ENCODE measurements around the gene DDN.

Gene DDN

DNA sequence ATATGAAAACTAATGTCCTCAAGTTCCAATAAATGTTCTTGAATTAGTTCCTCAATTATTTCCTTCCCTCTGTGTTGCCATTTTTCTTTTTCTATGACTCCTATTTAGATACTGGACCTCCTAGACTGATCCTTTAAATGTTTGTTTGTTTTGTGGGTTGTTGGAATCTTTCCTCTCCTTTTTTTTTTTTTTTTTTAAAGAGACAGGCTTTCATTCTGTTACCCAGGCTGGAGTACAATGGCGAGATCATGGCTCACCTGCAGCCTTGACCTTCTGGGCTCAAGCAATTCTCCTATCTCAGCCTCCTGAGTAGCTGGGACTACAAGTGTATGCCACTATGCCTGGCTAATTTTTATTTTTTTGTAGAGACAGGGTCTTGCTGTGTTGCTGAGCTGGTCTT is 9.8 kb upstream of the DDN start:
- no peak overlapping the region for H3K4me3 ChIP-seq (replicated peaks; ENCODE audit: insufficient read depth, low read length)
- H3K27ac ChIP-seq (replicated peaks) = no peak overlapping the region
- no peak for DNase-seq (ENCODE audit: low read depth in 1 of 2, low spot score in 1 of 2)
- TF ChIP-seq POLR2AphosphoS5 (IDR thresholded peaks at IDR 0.05; ENCODE audit: low read depth) (no peak), GABPA (IDR thresholded peaks at IDR 0.05; ENCODE audit: low read depth) (no peak)
- H3K27me3 ChIP-seq (ENCODE audit: insufficient read depth, poor library complexity, severe bottlenecking) = no peaks in the 10 kb centered on the region

GRCh38 chr12:49000346-49000745 is 1.2 kb upstream of the DDN start:
- Histone ChIP-seq H3K4me3 (replicated peaks; ENCODE audit: insufficient read depth, low read length) (no peak overlapping the region), H3K27me3 (ENCODE audit: insufficient read depth, poor library complexity, severe bottlenecking) (peaks cover 12% of the 10 kb centered on the region), H3K27ac (replicated peaks) (no peak overlapping the region)
- TF ChIP-seq POLR2AphosphoS5 (IDR thresholded peaks at IDR 0.05; ENCODE audit: low read depth) (no peak), SPI1 (IDR thresholded peaks at IDR 0.05; ENCODE audit: borderline replicate concordance, low read depth) (no peak), CTCF (IDR thresholded peaks at IDR 0.05; ENCODE audit: insufficient read depth, low read length) (no peak), GABPA (IDR thresholded peaks at IDR 0.05; ENCODE audit: low read depth) (no peak)
- TF ChIP-seq, protein P1, sequence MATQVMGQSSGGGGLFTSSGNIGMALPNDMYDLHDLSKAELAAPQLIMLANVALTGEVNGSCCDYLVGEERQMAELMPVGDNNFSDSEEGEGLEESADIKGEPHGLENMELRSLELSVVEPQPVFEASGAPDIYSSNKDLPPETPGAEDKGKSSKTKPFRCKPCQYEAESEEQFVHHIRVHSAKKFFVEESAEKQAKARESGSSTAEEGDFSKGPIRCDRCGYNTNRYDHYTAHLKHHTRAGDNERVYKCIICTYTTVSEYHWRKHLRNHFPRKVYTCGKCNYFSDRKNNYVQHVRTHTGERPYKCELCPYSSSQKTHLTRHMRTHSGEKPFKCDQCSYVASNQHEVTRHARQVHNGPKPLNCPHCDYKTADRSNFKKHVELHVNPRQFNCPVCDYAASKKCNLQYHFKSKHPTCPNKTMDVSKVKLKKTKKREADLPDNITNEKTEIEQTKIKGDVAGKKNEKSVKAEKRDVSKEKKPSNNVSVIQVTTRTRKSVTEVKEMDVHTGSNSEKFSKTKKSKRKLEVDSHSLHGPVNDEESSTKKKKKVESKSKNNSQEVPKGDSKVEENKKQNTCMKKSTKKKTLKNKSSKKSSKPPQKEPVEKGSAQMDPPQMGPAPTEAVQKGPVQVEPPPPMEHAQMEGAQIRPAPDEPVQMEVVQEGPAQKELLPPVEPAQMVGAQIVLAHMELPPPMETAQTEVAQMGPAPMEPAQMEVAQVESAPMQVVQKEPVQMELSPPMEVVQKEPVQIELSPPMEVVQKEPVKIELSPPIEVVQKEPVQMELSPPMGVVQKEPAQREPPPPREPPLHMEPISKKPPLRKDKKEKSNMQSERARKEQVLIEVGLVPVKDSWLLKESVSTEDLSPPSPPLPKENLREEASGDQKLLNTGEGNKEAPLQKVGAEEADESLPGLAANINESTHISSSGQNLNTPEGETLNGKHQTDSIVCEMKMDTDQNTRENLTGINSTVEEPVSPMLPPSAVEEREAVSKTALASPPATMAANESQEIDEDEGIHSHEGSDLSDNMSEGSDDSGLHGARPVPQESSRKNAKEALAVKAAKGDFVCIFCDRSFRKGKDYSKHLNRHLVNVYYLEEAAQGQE (IDR thresholded peaks at IDR 0.05; ENCODE audit: insufficient replicate concordance, low read depth) = no peak
- no peak for DNase-seq (ENCODE audit: low read depth in 1 of 2, low spot score in 1 of 2)

DNA sequence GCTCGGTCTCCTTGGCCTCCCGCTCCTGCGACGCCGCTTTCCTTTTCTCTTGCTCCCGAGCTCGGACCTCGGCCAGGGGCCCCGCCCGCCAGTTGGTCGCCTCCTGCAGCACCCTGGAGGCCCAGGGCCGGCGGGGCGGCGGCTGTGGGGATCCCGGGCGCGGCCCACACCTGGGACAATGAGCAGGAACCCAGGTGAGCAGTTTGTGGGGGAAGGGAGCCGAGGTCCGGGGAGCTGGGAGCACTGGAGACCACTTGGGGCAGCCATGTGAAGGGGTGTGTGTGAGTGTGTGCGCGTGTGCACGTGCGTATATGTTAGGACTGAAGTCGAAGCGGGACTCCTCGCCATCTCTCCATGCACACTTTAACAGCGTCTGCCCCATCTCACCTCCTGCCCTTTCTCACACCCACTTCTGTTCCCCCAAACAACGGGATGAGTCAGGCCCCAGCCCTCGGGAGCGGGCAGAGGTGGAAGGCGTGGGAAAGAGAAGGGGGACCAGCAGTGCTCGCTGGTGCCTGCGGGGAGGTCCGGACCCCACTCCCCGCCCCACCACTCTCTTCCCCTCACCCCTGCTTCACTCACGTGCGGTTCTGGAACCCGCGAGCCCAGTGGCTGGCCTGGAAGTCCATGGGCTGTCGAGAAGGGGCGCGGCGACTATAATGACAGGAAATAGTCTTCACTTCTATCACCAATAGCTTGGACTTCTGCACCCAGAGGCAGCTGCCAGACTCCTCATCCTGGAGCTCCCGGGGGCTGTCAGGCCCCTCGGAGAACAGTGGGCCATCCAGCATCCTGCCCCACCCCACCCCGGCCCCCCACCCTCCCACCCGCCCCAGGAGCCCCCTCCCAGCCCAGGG is 450 bp downstream of the DDN start:
- Histone ChIP-seq H3K27me3 (ENCODE audit: insufficient read depth, poor library complexity, severe bottlenecking) (peaks cover 22% of the 10 kb centered on the region), H3K4me3 (replicated peaks; ENCODE audit: insufficient read depth, low read length) (peak overlapping the region; percentile 39), H3K27ac (replicated peaks) (no peak overlapping the region)
- no peak for DNase-seq (ENCODE audit: low read depth in 1 of 2, low spot score in 1 of 2)
- TF ChIP-seq, protein P1 (IDR thresholded peaks at IDR 0.05; ENCODE audit: insufficient replicate concordance, low read depth) = no peak
- TF ChIP-seq CTCF (IDR thresholded peaks at IDR 0.05; ENCODE audit: insufficient read depth, low read length) (no peak), POLR2AphosphoS5 (IDR thresholded peaks at IDR 0.05; ENCODE audit: low read depth) (no peak), GABPA (IDR thresholded peaks at IDR 0.05; ENCODE audit: low read depth) (no peak), SPI1 (IDR thresholded peaks at IDR 0.05; ENCODE audit: borderline replicate concordance, low read depth) (no peak)

- DNase-seq (ENCODE audit: low read depth in 1 of 2, low spot score in 1 of 2) = no peak
- Histone ChIP-seq H3K4me3 (replicated peaks; ENCODE audit: insufficient read depth, low read length) (peak overlapping the region; percentile 31), H3K27me3 (ENCODE audit: insufficient read depth, poor library complexity, severe bottlenecking) (peaks cover 25% of the 10 kb centered on the region), H3K27ac (replicated peaks) (no peak overlapping the region)
- TF ChIP-seq, protein P1 (IDR thresholded peaks at IDR 0.05; ENCODE audit: insufficient replicate concordance, low read depth) = no peak
- TF ChIP-seq POLR2AphosphoS5 (IDR thresholded peaks at IDR 0.05; ENCODE audit: low read depth) (no peak), SPI1 (IDR thresholded peaks at IDR 0.05; ENCODE audit: borderline replicate concordance, low read depth) (no peak), CTCF (IDR thresholded peaks at IDR 0.05; ENCODE audit: insufficient read depth, low read length) (no peak), GABPA (IDR thresholded peaks at IDR 0.05; ENCODE audit: low read depth) (no peak)
These were observed 1.3 kb downstream of the DDN start for GRCh38 chr12:48997719-48998496.
